Left lobe of liver (tissue), 2 donors: ENCODE measurements around the gene ITSN2. TPM values are rescaled to one million over a fixed set of nuclear protein-coding genes. Genes with fewer than 3 reads are reported as not detected.

Experiments used
- ATAC-seq: fragments of 200-7000 bp; cut with Tn5 transposase; one replicate; pipeline ENCODE4 v1.9.1; 2020; ENCODE audit warnings: mild to moderate bottlenecking, moderate library complexity
- DNase-seq: peaks from one replicate; pipeline ENCODE4 v3.0.0-alpha.2; 2020; ENCODE audit warnings: low spot score
- total RNA-seq: library from RNA; stranded (reverse); gene quantifications from one replicate; pipeline ENCODE4 v1.2.1, GENCODE V29; 2021
- donor health status: DM: no; HTN: no; CAD: no; lungs with moderate emphysema.
- donor health status: DM: no; HTN: yes; CAD: no.

Gene ITSN2
- total RNA-seq, 1 donor from 2014 or later = 21.7 TPM

GRCh38 chr2:24273598-24273997, 86.7 kb downstream of the ITSN2 start:
- ATAC-seq = peak; percentile 72

GRCh38 chr2:24272907-24273306, 87.4 kb downstream of the ITSN2 start:
- ATAC-seq (peak; percentile 11), DNase-seq (no peak)

More at GRCh38 chr2:24273598-24273997, 86.7 kb downstream of the ITSN2 start:
- no peak for DNase-seq

DNA sequence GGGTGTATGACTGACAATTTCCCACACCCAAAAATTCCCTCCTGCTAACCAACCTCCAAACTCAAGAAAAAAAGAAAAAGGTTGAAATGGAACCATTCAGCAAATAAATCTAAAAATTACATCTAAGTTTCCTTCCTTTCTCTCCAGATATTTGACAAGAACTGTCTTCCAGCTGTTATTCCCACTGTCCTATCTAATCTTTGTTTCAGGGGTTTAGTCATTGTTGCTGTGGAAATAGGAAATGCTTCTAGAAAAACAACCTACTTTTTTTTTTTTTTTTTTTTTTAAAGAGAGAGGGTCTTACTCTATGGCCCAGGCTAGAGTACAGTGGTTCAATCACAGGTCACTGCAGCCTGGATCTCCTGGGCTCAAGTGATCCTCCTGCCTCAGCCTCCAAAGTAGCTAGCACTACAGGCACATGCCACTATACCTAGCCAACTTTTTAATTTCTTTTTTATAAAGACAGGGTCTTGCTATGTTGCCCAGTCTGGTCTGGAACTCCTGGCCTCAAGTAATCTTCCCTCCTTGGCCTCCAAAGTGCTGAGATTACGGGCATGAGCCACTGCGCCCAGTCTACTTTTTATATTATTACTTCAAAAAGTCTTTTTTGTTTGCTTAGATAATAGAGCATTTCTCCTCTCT, 88.1 kb downstream of the ITSN2 start:
- no peak for DNase-seq
- ATAC-seq = no peak

DNA sequence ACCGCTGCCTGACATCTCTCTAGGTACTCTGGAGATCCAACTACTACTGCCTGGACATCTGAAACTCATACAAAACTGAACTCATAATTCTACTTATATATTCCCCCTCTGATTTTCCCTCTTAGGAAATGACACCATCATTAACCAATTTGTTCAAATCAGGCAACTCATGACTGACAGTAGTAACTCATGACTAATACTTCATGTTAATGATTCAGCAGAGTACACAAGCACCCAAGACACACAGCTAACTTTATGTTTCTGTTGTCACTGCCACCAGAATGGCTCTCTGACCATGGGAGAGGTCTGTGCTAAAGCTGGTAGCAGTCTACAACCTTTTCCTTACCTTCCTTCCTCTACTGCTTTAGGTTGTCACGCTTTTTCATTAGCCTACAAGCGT, 91.1 kb downstream of the ITSN2 start:
- ATAC-seq = no peak
- no peak for DNase-seq

- no peak for DNase-seq
- no peak for ATAC-seq
Measured at GRCh38 chr2:24265212-24265611, 95.1 kb downstream of the ITSN2 start.

- DNase-seq = no peak
- no peak for ATAC-seq
Measured at GRCh38 chr2:24262421-24262970, 97.8 kb downstream of the ITSN2 start.

GRCh38 chr2:24261441-24261840, 98.9 kb downstream of the ITSN2 start:
- ATAC-seq = no peak
- no peak for DNase-seq

GRCh38 chr2:24259316-24259715, 101.0 kb downstream of the ITSN2 start:
- no peak for DNase-seq
- ATAC-seq = no peak

GRCh38 chr2:24258718-24259117, 101.6 kb downstream of the ITSN2 start:
- DNase-seq = no peak
- ATAC-seq = no peak

DNA sequence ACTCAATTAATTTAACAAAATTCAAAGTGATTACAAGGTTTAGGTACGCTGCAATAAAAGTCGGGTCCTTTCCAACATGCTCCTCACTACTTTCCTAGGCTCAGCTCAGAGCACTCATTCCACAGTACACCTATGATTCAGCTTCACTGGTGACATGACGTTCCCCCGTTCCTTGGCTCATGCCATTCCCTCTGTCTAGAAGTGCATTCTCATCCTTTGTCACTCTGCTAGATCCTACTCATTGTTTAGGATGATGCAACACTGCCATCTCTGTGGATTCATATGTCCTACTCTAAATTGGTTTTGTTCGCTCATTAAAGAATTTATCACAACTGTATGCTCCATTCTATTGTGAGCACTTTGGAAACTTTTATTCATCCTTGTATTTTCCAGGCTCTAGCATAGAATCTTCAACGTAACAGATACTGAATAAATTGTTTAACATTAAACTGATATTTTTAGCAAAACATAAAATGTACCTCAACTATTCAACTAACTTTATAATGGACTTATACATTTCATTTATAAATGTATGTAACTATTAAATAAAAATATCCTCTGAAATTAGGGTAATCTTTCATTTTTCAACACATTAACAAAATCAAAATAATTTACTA, 106.9 kb downstream of the ITSN2 start:
- ATAC-seq (no peak), DNase-seq (no peak)

- DNase-seq = no peak
- ATAC-seq = peak; percentile 69
Measured at GRCh38 chr2:24247592-24247991, 112.7 kb downstream of the ITSN2 start.

- ATAC-seq (peak; percentile 83), DNase-seq (no peak)
Measured at GRCh38 chr2:24247164-24247563, 113.2 kb downstream of the ITSN2 start.

DNA sequence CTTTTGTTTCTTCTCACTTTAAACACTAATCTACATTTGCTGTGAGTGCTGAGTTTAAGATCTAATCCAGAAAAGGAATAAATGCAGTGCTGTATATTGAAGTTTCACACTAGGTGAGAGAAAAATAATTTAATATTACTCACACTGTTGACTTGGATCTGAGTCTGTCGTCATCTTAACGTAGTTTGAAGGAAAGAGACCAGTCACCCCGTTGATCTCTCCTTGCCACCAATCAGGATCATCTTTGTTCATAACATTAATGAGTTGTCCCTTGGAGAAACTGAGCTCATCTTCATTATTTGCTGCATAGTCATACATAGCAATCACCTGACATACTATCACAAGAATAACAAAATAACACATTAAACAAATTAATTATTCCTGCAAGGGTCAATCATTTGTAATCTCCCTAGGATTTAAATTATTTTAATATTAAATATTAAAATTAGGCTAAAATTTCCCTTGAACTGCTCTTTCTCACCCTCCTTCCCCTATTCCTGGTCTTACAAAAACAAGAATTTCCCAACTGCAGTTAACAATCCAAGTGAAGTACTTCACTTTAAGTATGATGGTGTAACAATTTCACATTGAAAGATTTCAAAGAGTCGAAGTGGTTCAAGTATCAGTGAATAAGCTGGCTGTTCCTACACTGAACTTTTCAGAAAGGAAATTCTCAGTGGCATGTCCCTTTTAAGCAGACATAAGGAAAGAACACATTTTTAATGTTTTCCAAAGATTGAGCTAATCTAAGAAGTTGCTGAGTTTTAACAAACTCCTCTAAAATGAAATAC, 114.2 kb downstream of the ITSN2 start:
- ATAC-seq = no peak

DNA sequence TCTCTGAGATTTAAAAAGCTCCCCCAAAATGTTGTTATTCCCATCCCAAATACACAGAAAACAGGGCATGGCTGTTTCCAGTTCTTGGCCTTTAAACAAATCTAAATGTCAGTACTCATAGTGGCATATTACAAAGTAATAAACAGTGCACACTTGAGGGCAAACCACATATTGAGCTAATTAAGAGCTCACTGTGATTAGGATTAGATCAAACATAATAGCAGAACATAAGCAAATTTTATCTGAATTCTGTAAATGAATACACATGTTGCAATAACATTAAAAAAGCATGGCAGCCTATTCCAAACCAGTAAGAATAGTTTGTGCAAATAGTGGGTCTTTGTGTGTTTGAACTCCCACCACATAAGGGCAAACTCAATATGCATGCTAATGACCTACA, 118.8 kb downstream of the ITSN2 start:
- ATAC-seq = no peak
- DNase-seq = no peak

More for the DNA sequence above, 114.2 kb downstream of the ITSN2 start:
- DNase-seq = no peak

DNA sequence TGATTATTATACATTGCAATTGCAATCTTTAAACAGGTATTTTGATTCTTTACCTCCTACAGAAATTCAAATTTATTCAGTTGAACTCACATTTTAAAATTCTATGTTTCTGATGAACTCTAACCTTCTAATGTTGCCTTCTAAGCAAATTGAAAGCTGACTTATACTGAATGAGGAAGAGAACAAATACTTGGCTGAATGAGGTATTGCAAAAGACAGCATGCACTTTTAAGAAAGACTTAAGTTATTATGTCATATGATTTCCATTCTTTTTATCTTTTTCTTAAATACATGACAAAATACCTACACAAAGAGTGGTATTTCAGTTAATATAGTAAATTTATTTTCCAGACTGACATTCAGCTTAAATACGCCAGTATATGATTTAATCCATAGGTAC, 120.8 kb downstream of the ITSN2 start:
- DNase-seq = no peak
- no peak for ATAC-seq

- ATAC-seq (no peak), DNase-seq (no peak)
Measured at GRCh38 chr2:24238158-24238557, 122.2 kb downstream of the ITSN2 start.

GRCh38 chr2:24237313-24237712, 123.0 kb downstream of the ITSN2 start:
- no peak for DNase-seq
- ATAC-seq = peak; percentile 46

- no peak for DNase-seq
- ATAC-seq = no peak
Measured at GRCh38 chr2:24233321-24233720, 127.0 kb downstream of the ITSN2 start.

DNA sequence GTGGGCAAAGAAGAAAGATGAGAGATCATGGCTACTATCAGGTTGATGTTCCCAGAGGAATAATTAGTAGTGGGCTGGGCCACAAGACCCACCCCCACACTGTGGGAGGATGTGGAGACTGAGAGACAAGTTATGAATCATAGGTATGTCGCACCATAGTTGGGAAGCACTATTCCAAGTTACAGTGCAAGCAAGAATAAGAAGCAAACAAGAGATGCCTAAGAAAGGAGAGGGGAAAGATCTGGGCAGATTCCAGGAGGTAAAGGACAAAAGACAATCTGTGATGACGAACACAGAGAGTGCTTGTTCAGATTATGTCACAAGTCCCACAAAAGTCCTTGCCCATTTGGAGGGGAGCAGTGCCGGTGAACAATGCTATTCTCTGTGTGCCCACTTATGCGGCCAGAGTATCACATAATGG, 128.9 kb downstream of the ITSN2 start:
- ATAC-seq (no peak), DNase-seq (no peak)

DNA sequence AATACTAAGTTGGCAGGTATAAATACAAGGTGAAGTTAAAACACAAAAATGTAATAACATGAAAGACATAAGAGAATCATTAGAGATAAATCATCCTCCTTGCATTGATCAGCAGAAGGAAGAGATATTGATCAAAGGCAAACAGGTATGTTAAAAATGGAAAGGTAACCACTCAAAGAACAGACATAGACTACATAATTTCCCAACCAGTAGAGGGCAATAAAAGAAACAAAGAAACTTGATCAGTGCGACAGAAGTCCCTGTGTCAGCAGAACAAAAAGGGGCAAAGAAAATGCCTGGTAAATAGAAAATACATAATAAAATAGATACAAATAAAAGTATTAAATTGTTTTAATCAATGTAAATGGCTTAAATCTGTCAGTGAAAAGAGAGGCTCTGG, 131.9 kb downstream of the ITSN2 start:
- ATAC-seq = peak; percentile 69
- no peak for DNase-seq

GRCh38 chr2:24225499-24226242, 134.7 kb downstream of the ITSN2 start:
- DNase-seq (no peak), ATAC-seq (no peak)
